ENCODE data around the gene CNFN.

The CNFN gene, protein sequence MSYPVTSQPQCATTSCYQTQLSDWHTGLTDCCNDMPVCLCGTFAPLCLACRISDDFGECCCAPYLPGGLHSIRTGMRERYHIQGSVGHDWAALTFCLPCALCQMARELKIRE

DNA sequence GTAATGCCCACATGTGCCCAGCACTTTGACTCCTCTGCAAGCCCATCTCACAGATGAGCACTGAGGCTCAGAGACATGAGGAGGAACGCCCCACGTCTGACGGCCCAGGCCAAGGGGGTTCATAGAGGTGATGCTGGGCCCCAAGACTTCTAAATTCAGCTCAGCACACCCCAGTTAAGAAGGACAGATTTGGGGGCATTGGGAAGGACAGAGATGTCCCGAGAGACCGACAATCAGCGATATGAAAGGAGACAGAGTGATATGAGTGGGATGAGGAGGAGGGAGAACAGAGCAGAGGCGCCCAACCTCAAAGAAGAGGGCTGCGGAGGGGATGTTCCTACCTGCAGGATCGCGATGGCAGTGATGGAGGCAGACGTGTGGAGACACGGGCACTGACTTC, at the start of gene CNFN:
Gene CNFN (minus strand): TSS at position 399 of the 400 bp plus-strand sequence. CDS start 1,260 bp downstream, outside the sequence.
- no peak for DNase-seq (ENCODE audit: low spot score)

GRCh38 chr19:42436006-42436405, 45.9 kb upstream of the CNFN start:
- no peak for DNase-seq (ENCODE audit: low spot score)

- no peak for DNase-seq (ENCODE audit: low spot score)
Measured at GRCh38 chr19:42435316-42435715, 45.2 kb upstream of the CNFN start.

DNA sequence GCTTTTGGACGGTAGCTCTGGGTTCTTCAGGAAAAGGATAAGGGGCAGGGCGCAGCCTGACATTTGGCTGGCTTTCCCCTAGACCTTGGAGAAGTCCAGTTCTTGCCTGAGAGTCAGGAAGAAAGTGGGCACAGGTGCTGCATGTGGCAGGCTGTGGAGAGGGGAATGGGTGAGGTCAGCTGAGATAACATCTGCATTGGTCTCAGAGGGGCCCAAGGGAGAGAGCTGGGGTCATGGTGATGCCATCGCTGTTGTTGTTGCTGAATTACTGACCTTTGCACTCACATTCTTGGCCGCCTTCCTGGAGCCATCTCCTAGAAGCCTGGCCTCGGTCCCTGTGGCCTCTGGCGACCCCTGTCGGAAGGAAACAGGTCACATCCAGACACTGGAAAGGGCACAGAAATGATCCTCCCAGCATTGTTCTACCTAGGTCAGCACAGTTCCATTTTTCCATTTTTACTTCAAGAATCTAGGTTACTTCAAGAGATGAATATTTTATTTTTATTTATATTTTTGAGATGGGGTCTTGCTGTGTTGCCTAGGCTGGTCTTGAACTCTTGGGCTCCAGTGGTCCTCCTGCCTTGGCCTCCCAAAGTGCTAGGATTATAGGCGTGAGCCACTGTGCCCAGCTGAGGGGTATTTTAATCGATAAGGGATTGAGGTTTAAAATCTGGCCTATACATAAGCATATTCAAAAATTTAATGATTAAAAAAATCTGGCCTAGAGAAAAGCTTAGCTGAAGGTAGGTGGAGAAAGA, 43.6 kb upstream of the CNFN start:
- DNase-seq (ENCODE audit: low spot score), result peak; percentile 75

- DNase-seq (ENCODE audit: low spot score), result no peak
Measured at GRCh38 chr19:42431486-42431885, 41.4 kb upstream of the CNFN start.

GRCh38 chr19:42428676-42429075, 38.6 kb upstream of the CNFN start:
- no peak for DNase-seq (ENCODE audit: low spot score)

DNA sequence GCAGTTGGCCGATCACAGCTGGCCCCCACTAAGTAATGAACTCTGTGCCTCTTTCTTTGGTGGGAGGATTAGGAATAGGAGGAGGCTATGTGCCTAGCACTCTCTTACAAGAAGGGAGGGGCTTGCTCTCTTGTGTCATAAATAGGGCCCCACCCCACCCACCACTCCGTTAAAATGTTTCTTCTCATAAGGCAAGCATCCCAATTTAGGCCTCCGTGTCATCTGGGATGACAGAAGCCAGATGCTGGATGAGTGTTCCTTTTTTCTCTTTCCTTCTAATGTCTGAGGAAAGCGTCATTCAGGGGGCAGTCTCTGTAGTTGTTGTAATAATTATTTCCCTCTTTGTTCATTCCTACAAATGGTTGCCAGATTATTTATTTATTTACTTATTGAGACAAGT, 37.2 kb upstream of the CNFN start, which contains the start of gene LIPE:
Gene LIPE (minus strand): TSS at position 76 of the 400 bp plus-strand sequence. CDS start 239 bp downstream, outside the sequence.
- DNase-seq (ENCODE audit: low spot score), result no peak

- DNase-seq (ENCODE audit: low spot score), result no peak
Measured at GRCh38 chr19:42426643-42427042, 36.5 kb upstream of the CNFN start.

DNA sequence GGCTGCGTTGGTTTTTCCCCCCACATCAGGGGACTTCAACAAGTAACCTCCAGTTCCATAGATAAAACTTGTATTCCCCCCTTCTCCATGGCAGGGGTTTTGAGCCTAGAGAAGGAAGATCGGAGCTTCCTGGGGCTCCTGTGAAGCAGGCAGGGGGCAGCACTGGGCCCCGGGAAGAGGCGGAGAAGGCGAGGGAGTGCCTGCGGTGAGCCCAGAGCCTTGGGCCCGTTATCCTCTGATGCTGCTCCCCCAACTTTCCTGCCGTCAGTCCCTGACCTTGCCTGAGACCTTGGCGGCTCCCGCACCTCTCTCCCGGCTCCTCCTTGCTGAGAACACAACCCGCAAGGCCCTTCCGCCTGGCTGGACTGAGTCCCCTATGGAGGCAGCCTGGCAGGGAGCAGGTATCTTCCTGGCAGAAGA, 34.6 kb upstream of the CNFN start:
- no peak for DNase-seq (ENCODE audit: low spot score)

DNA sequence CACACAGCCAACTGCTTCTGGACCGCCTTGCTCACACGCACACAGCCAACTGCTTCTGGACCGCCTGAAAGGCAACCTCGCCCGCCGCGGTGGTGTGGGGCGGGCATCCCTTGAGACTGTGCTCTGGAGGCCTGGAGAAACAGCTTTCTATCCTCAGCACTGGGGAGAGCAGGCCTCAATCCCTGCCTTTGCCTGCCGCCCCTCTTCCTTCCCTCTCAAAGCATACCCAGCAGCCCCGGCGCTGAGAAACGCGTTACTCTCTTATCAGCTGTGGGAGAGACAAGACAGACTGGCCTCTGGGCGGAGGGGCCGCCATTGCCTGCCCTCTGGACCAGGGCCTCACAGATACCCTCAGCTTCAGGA, 34.2 kb upstream of the CNFN start:
- DNase-seq (ENCODE audit: low spot score), result no peak

- DNase-seq (ENCODE audit: low spot score), result peak; percentile 94
Measured at GRCh38 chr19:42423462-42424344, 33.6 kb upstream of the CNFN start.

DNA sequence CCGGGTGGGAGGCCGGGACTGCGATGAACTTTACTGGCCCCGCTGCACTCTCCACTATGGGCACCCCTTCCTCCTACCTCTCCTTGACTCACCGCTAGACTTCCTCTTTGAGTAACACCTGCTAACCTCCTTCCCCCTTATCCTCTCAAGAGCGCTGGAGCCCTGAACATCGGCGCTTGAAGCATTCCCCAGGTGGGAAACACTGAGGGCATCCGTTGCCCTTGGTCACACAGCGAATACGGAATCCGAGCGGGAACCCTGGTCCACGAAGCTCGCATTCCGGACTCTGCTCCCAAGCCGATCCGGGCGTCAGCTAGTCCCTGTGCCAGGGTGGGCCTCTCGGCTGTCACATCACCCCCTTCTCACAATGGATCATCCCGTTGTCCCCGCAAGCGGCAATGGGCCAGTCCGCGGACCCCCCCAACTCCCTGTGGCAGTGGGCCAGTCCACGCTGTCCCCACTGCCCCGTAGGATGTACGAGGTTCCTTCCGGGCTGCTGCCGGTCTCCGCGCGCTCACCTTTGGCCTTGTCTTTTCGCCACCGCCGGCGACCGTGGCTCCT, 32.9 kb upstream of the CNFN start:
- DNase-seq (ENCODE audit: low spot score), result peak; percentile 54

DNA sequence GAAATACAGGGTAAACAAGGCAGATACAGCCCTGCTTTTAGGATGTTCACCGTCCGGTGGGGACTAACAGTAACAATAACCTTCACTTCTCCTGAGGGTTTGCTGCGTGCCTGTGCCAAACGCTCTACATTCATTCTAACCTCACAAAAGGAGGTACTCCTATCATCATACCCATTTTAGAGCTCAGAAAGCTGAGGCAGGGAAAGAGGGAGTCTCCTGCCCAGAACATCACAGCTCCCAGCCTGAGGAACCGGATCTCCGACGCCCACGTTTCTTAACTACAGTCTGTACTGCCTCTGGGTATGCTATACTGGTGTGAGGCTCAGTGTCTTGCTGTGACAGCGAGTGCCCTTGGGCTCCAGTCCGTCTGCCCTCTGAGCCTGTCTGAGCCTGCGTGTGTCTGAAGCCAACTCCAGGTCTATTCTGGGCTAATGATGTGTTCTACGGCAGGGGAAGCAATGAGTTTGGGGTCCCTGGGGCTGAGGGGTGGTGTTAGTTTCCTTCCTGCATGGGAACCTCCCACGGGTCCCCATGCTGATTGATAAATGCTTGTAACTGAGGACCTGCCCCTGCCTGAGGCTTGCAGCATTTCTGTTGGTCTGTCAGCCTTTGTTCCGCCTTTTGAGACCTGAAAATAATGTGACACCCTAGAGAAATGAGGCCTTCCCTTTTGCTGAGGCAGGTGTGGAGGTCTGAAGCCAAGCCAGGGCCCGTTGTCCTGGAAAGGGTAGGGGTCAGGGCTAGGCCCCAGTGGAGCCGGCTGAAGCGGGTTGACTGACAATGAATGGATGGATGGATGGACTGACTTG, 32.2 kb upstream of the CNFN start:
- DNase-seq (ENCODE audit: low spot score), result no peak

- DNase-seq (ENCODE audit: low spot score), result no peak
Measured at GRCh38 chr19:42421591-42422031, 31.5 kb upstream of the CNFN start.

GRCh38 chr19:42421101-42421500, 31.0 kb upstream of the CNFN start:
- DNase-seq (ENCODE audit: low spot score), result no peak

DNA sequence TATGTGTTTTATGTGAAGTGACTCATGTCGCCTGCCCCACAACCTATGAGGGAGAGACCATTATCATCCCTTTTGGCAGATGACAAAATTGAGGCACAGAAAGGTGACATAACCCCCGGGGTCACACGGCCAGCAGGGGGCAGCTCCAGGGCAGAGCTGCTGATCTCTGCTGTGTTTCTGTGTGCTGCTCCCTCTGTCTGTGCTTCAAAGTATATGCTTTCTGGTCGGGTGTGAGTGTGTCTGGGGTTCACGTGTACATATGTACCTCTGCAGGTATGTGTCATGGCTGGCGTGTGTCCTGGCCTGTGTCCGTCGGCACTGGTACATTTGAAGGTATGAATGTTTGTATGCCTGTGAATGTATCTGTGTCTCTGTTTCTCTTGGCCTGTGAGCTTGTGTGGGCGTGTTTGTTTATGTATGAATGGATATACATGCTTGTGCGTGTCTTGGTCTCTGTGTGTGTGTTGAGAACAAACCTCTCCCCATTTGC, 30.0 kb upstream of the CNFN start:
- peak; percentile 83 for DNase-seq (ENCODE audit: low spot score)

- DNase-seq (ENCODE audit: low spot score), result no peak
Measured at GRCh38 chr19:42419309-42419708, 29.2 kb upstream of the CNFN start.

DNA sequence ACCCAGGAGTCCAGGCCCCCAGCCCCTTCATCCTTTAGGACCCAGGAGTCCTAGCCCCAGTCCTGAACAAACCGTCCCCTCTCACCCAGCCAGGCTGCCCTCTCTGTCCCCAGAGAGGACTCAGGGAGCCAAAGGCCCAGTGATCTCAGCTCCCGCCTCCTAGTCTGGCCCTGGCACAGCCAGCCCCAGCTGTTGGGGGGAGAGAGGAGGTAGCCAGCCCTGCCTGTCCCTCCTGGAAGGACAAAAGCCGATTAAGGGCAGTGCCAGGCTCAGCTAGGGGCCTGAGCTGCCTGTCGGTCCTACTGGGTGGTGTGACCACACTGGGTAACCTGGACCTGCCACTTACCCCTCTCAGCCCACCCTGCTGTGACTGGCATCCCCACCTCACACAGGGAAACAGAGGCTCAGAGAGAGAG, 22.6 kb upstream of the CNFN start:
- no peak for DNase-seq (ENCODE audit: low spot score)

DNA sequence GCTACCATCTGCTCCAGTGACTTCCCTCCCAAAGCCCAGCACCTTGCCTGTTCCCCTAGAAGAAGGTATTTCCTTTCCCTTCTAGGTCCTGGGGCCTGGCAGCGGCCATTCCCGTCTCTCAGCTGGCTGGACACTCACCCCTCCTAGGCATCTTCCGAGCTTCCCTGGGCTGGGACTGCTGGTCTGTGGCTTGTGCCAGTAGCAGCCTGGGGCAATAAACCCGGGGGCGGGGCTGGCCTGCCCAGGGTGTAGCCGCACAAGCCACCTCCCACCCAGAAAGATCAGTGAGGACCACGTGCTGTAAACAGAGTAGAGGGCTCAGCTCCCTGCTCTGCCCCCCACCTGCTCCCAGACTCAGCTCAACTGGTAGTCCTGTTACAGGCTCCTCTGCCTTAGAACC, 22.1 kb upstream of the CNFN start:
- no peak for DNase-seq (ENCODE audit: low spot score)

DNA sequence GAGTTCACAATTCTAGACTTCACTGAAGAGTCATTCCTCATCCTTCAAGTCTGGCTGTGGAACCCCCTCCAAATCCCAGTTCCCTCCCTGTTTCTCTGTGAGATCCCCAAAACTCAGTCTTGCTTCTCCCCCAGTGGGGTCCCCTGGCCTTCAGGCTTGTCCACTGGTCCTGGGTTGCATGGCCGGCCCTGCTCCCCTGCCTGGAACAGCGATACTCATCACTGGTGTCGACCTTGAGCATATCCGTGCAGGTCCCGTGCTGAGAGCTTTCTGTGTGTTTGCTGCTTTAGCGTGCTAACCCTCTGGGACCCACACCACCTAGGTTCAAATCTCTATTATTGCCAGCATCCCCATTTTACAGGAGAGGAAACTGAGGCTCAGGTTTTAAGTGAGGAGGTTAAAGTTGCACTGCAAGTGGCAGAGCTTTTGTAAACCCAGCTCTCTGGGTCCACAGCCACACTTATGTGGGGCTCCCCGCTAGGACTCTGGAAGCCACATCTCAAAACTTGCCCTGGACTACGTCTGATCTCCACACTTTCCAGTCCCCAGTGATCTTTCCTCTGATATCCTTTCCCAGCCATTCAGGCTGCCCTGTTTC, 21.6 kb upstream of the CNFN start:
- no peak for DNase-seq (ENCODE audit: low spot score)

DNA sequence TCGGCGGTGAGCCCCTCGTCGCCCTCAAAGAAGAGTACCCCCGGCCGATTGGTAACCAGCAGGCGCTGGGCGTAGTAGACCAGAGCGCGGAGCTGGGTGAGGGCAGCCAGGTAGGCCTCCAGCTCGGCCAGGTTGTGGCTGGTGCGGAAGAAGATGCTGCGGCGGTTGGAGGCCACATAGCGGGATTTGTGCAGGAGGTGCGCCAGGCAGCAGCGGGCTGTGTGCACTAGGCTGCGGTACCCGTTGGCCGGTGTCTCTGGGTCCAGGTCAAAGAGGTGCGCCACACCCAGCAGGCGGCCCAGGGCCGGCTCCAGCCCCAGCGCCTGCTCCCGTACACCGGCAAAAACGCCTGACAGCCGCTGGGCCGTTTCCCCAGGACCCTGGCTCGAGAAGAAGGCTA, 20.3 kb upstream of the CNFN start:
- no peak for DNase-seq (ENCODE audit: low spot score)
